ENCODE measurements around the gene MMP2.

The MMP2 gene

DNA sequence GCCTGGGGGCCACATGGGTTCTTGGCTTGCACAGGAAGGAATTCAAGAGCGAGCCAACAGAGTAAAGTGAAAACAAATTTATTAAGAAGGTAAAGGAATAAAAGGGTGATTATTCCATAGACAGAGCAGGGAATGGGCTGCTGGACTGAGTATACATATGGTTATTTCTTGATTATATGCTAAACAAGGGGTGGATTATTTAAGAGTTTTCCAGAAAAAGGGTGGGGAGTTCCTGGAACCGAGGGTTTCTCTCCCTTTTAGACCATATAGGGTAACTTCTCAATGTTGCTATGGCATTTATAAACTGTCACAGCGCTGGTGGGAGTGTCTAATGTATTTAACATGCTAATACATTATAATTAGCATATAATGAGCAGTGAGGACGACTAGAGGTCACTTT, 2.0 kb downstream of the MMP2 start:
- no peak overlapping the region for H3K23ac ChIP-seq (ENCODE audit: low read depth, low read length, poor library complexity)
- no peak overlapping the region for H4K8ac ChIP-seq (ENCODE audit: low read depth, low read length)
- H3K9ac ChIP-seq (ENCODE audit: low read depth, low read length, poor library complexity): no peak overlapping the region
- no CpG with 5 or more reads among the region's 4 CpGs for WGBS, 2 donors (ENCODE audit: extremely low coverage in 2 of 2, insufficient read length in 2 of 2, insufficient replicate concordance in 1 of 2)
- no peak overlapping the region for H3K4me2 ChIP-seq (ENCODE audit: insufficient read depth, low read length, poor library complexity, severe bottlenecking)
- no peaks in the 10 kb centered on the region for H3K9me3 ChIP-seq (replicated peaks in 1 of 2; ENCODE audit: control insufficient read depth in 2 of 2, insufficient read depth in 1 of 2, low read depth in 1 of 2, low read length in 2 of 2)
- H2BK120ac ChIP-seq (ENCODE audit: low read depth, low read length): no peak overlapping the region
- H2BK5ac ChIP-seq (ENCODE audit: low read length): no peak overlapping the region
- no peak overlapping the region for H3K27ac ChIP-seq (replicated peaks; ENCODE audit: low read length)
- H3K18ac ChIP-seq (ENCODE audit: low read length): no peak overlapping the region
- H2AK5ac ChIP-seq (ENCODE audit: low read depth, low read length): no peak overlapping the region
- no peaks in the 10 kb centered on the region for H3K79me1 ChIP-seq (ENCODE audit: low read depth, low read length)
- H2BK12ac ChIP-seq (ENCODE audit: low read length): no peak overlapping the region
- no peak overlapping the region for H2BK15ac ChIP-seq (ENCODE audit: low read length)
- H3K4me3 ChIP-seq (ENCODE audit: low read length in 2 of 2): peak overlapping the region in 1 of 2 donors; percentile 92
- H3K27me3 ChIP-seq (ENCODE audit: control insufficient read depth in 3 of 3, insufficient read depth in 3 of 3, low read depth in 1 of 3, low read length in 3 of 3): peaks cover 0 to 14% (median 0%) of the 10 kb centered on the region in 3 experiments
- H3K4ac ChIP-seq (ENCODE audit: low read length): no peak overlapping the region
- peaks cover 7 to 12% of the 10 kb centered on the region in 2 donors for H3K4me1 ChIP-seq (ENCODE audit: control insufficient read depth in 2 of 2, insufficient read depth in 1 of 2, low read depth in 1 of 2, low read length in 2 of 2)
- H4K91ac ChIP-seq (ENCODE audit: low read depth, low read length, poor library complexity): no peak overlapping the region
- no peak overlapping the region for H2AFZ ChIP-seq (ENCODE audit: low read length)
- H3K36me3 ChIP-seq (replicated peaks in 1 of 2; ENCODE audit: control insufficient read depth in 2 of 2, insufficient read depth in 2 of 2, low read length in 2 of 2): peaks cover 11 to 47% of the 10 kb centered on the region in 2 donors
- H3K14ac ChIP-seq (ENCODE audit: low read length): no peak overlapping the region
- no peak for DNase-seq (ENCODE audit: low spot score)

DNA sequence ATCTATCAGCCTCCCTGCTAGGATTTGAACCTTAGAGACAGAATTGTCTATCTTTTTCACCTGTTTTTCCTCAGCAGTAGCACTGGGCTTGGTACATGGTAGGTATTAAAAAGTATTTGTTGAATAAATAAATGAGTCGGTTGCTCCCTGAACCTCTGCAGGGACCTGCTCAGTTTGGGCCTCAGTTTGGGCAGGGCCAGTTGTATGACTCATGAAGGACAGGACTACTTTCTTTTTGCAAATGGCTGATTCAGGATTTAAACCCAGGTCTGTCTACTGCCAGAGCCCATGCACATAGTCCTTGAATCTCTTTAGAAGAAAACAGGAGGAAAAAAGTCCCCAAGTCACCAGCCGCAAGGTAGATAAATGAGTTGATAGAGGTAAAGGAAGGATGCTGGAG, 3.1 kb downstream of the MMP2 start:
- no peak overlapping the region for H2BK5ac ChIP-seq (ENCODE audit: low read length)
- no peak overlapping the region for H3K18ac ChIP-seq (ENCODE audit: low read length)
- DNase-seq (ENCODE audit: low spot score): no peak
- H3K14ac ChIP-seq (ENCODE audit: low read length): no peak overlapping the region
- H2BK15ac ChIP-seq (ENCODE audit: low read length): no peak overlapping the region
- H3K9me3 ChIP-seq (replicated peaks in 1 of 2; ENCODE audit: control insufficient read depth in 2 of 2, insufficient read depth in 1 of 2, low read depth in 1 of 2, low read length in 2 of 2): no peaks in the 10 kb centered on the region
- H3K27me3 ChIP-seq (ENCODE audit: control insufficient read depth in 3 of 3, insufficient read depth in 3 of 3, low read depth in 1 of 3, low read length in 3 of 3): peaks cover 0 to 14% (median 0%) of the 10 kb centered on the region in 3 experiments
- no peak overlapping the region for H3K4ac ChIP-seq (ENCODE audit: low read length)
- H2BK120ac ChIP-seq (ENCODE audit: low read depth, low read length): no peak overlapping the region
- no peak overlapping the region for H3K27ac ChIP-seq (replicated peaks; ENCODE audit: low read length)
- no peak overlapping the region for H3K4me3 ChIP-seq (ENCODE audit: low read length in 2 of 2)
- no peak overlapping the region for H2BK12ac ChIP-seq (ENCODE audit: low read length)
- no peak overlapping the region for H4K8ac ChIP-seq (ENCODE audit: low read depth, low read length)
- H3K9ac ChIP-seq (ENCODE audit: low read depth, low read length, poor library complexity): no peak overlapping the region
- peaks cover 11 to 57% of the 10 kb centered on the region in 2 donors for H3K36me3 ChIP-seq (replicated peaks in 1 of 2; ENCODE audit: control insufficient read depth in 2 of 2, insufficient read depth in 2 of 2, low read length in 2 of 2)
- H3K23ac ChIP-seq (ENCODE audit: low read depth, low read length, poor library complexity): no peak overlapping the region
- H3K4me1 ChIP-seq (ENCODE audit: control insufficient read depth in 2 of 2, insufficient read depth in 1 of 2, low read depth in 1 of 2, low read length in 2 of 2): peaks cover 7 to 12% of the 10 kb centered on the region in 2 donors
- H2AK5ac ChIP-seq (ENCODE audit: low read depth, low read length): no peak overlapping the region
- H3K79me1 ChIP-seq (ENCODE audit: low read depth, low read length): no peaks in the 10 kb centered on the region
- no peak overlapping the region for H3K4me2 ChIP-seq (ENCODE audit: insufficient read depth, low read length, poor library complexity, severe bottlenecking)
- no peak overlapping the region for H2AFZ ChIP-seq (ENCODE audit: low read length)
- no peak overlapping the region for H4K91ac ChIP-seq (ENCODE audit: low read depth, low read length, poor library complexity)
- no CpG with 5 or more reads among the region's 2 CpGs for WGBS, 2 donors (ENCODE audit: extremely low coverage in 2 of 2, insufficient read length in 2 of 2, insufficient replicate concordance in 1 of 2)

DNA sequence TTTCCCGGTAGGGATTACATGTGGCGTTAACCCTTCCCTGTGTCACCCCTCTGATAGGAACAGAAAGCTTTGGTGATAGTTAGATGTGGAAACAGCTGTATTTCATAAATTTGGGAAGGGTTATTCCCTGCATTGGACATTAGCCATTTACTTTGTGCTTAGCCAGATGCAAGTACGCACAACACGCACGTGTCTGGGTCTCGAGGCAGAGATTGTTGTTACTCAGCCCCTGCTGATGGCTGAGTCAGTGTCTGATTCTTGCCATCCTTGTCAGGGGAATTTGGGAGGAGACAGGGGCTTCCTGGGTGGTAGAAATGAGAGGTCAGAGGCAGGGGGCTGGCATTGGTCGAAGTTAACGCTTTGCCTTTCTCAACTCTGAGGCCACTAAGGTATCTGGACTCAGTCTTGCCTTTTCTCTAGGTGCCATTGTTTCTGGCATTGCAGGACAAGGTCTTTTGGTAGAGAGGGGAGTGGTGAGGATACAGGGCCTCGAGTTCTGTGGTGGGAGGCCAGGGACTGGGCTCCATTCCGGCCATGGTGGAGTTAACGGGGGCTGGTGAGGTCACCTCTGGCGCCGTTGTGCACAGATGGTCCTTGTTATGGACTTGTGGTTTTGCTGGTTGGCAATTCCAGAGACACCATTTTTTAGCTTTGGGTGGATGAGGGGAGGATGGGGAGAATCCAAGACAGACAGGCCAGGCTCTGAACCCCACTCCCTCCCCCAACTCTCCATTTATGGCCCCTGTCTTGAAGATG, 8.2 kb downstream of the MMP2 start:
- no CpG with 5 or more reads among the region's 13 CpGs for WGBS, 2 donors (ENCODE audit: extremely low coverage in 2 of 2, insufficient read length in 2 of 2, insufficient replicate concordance in 1 of 2)
- Histone ChIP-seq H3K79me1 (ENCODE audit: low read depth, low read length) (no peaks in the 10 kb centered on the region), H3K14ac (ENCODE audit: low read length) (no peak overlapping the region), H2AK5ac (ENCODE audit: low read depth, low read length) (no peak overlapping the region), H3K4me1 (ENCODE audit: control insufficient read depth in 2 of 2, insufficient read depth in 1 of 2, low read depth in 1 of 2, low read length in 2 of 2) (no peaks in the 10 kb centered on the region), H3K4me3 (ENCODE audit: low read length in 2 of 2) (no peak overlapping the region), H3K9me3 (replicated peaks in 1 of 2; ENCODE audit: control insufficient read depth in 2 of 2, insufficient read depth in 1 of 2, low read depth in 1 of 2, low read length in 2 of 2) (no peaks in the 10 kb centered on the region), H2BK120ac (ENCODE audit: low read depth, low read length) (no peak overlapping the region), H3K4ac (ENCODE audit: low read length) (no peak overlapping the region), H3K18ac (ENCODE audit: low read length) (no peak overlapping the region), H2BK12ac (ENCODE audit: low read length) (no peak overlapping the region), H2BK5ac (ENCODE audit: low read length) (no peak overlapping the region), H2AFZ (ENCODE audit: low read length) (no peak overlapping the region), H3K9ac (ENCODE audit: low read depth, low read length, poor library complexity) (no peak overlapping the region), H3K4me2 (ENCODE audit: insufficient read depth, low read length, poor library complexity, severe bottlenecking) (no peak overlapping the region), H3K27me3 (ENCODE audit: control insufficient read depth in 3 of 3, insufficient read depth in 3 of 3, low read depth in 1 of 3, low read length in 3 of 3) (no peaks in the 10 kb centered on the region), H4K8ac (ENCODE audit: low read depth, low read length) (no peak overlapping the region), H3K36me3 (replicated peaks in 1 of 2; ENCODE audit: control insufficient read depth in 2 of 2, insufficient read depth in 2 of 2, low read length in 2 of 2) (peaks cover 17 to 99% of the 10 kb centered on the region in 2 donors), H2BK15ac (ENCODE audit: low read length) (no peak overlapping the region), H3K27ac (replicated peaks; ENCODE audit: low read length) (no peak overlapping the region), H3K23ac (ENCODE audit: low read depth, low read length, poor library complexity) (no peak overlapping the region), H4K91ac (ENCODE audit: low read depth, low read length, poor library complexity) (no peak overlapping the region)
- no peak for DNase-seq (ENCODE audit: low spot score)

DNA sequence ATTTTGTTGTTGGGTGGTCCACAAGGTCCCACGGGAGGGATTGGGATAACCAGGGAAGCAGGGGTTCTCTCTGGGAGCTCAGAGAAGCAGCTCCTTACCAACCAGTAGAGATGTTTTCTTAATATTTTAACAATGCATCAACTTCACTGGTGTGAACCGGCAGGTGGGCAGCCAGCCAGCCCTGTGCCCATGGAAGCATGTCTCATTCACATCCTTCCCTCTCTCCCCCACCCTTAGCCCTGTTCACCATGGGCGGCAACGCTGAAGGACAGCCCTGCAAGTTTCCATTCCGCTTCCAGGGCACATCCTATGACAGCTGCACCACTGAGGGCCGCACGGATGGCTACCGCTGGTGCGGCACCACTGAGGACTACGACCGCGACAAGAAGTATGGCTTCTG, 9.3 kb downstream of the MMP2 start:
- H3K4me2 ChIP-seq (ENCODE audit: insufficient read depth, low read length, poor library complexity, severe bottlenecking): no peak overlapping the region
- no peaks in the 10 kb centered on the region for H3K9me3 ChIP-seq (replicated peaks in 1 of 2; ENCODE audit: control insufficient read depth in 2 of 2, insufficient read depth in 1 of 2, low read depth in 1 of 2, low read length in 2 of 2)
- WGBS, 2 donors (ENCODE audit: extremely low coverage in 2 of 2, insufficient read length in 2 of 2, insufficient replicate concordance in 1 of 2): no CpG with 5 or more reads among the region's 12 CpGs
- no peak overlapping the region for H2BK5ac ChIP-seq (ENCODE audit: low read length)
- H3K36me3 ChIP-seq (replicated peaks in 1 of 2; ENCODE audit: control insufficient read depth in 2 of 2, insufficient read depth in 2 of 2, low read length in 2 of 2): peaks cover 17 to 98% of the 10 kb centered on the region in 2 donors
- no peak overlapping the region for H2AFZ ChIP-seq (ENCODE audit: low read length)
- H4K8ac ChIP-seq (ENCODE audit: low read depth, low read length): no peak overlapping the region
- no peaks in the 10 kb centered on the region for H3K4me1 ChIP-seq (ENCODE audit: control insufficient read depth in 2 of 2, insufficient read depth in 1 of 2, low read depth in 1 of 2, low read length in 2 of 2)
- no peak overlapping the region for H3K18ac ChIP-seq (ENCODE audit: low read length)
- no peak overlapping the region for H2AK5ac ChIP-seq (ENCODE audit: low read depth, low read length)
- no peak overlapping the region for H3K4ac ChIP-seq (ENCODE audit: low read length)
- H3K9ac ChIP-seq (ENCODE audit: low read depth, low read length, poor library complexity): peak overlapping the region; percentile 51
- no peak overlapping the region for H4K91ac ChIP-seq (ENCODE audit: low read depth, low read length, poor library complexity)
- no peaks in the 10 kb centered on the region for H3K79me1 ChIP-seq (ENCODE audit: low read depth, low read length)
- no peak overlapping the region for H3K4me3 ChIP-seq (ENCODE audit: low read length in 2 of 2)
- no peak overlapping the region for H2BK15ac ChIP-seq (ENCODE audit: low read length)
- no peaks in the 10 kb centered on the region for H3K27me3 ChIP-seq (ENCODE audit: control insufficient read depth in 3 of 3, insufficient read depth in 3 of 3, low read depth in 1 of 3, low read length in 3 of 3)
- H3K23ac ChIP-seq (ENCODE audit: low read depth, low read length, poor library complexity): no peak overlapping the region
- H2BK12ac ChIP-seq (ENCODE audit: low read length): no peak overlapping the region
- no peak overlapping the region for H2BK120ac ChIP-seq (ENCODE audit: low read depth, low read length)
- H3K14ac ChIP-seq (ENCODE audit: low read length): no peak overlapping the region
- no peak for DNase-seq (ENCODE audit: low spot score)
- H3K27ac ChIP-seq (replicated peaks; ENCODE audit: low read length): no peak overlapping the region
